Measurements from ENCODE around the gene PRDM16. TPM values are rescaled to one million over a fixed set of nuclear protein-coding genes. Genes with fewer than 3 reads are reported as not detected.
A peak's percentile ranks its signal among the peaks of the same experiment; 100 is the strongest.

The PRDM16 gene
- total RNA-seq, 1 experiment from 2014 or later: 0.17 TPM

DNA sequence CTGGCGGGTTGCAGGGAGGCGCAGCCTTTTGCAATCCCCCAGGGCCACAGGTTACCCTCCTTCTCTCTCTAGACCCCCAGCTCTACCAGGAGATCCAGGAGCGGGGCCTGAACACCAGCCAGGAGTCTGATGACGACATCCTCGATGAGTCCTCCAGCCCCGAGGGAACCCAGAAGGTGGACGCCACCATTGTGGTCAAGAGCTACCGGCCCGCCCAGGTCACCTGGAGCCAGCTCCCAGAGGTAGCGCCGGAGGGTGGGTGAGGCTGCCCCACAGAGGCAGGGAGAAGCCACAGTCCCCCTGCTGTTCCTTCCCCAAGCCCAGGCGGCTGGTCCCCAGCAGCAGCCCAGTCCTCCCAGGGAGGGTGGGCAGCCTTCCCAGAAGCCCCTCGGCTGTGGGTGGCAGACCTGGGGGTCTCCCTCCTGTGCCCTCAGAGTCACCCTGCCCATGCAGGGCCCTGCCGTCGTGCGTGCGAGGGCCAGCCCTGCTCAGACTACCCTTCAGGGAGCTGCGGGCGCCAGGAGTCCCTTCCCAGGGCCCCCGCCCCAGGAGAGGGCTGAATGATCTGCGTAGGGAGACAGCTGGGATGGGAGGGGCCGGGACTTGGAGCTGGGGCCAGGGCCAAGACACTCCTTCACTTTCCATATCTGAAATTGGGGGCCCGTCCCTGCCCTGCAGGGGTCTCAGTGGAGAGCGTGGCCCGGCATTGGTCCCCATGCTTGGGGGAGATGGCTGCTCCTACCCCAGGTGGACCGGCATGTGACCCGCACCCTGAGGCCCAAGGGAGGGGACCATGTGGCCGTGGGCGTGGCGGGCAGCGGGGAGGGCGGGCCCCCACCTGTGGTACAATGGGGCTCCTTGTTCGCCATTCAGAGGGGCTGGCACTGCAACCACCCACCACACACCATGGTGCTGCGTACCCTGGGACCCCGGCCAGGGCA lies 398.4 kb downstream of the PRDM16 start:
- H3K9me3 ChIP-seq (ENCODE audit: control insufficient read depth, low read depth, low read length): no peaks in the 10 kb centered on the region
- peaks cover 5% of the 10 kb centered on the region; the same call in 1 of the 2 replicates for H3K4me1 ChIP-seq (ENCODE audit: insufficient read depth, low read length)
- H4K8ac ChIP-seq (replicated peaks; ENCODE audit: insufficient read length, low read depth, low read length): no peak overlapping the region
- no peaks in the 10 kb centered on the region for H3K9me3 Mint-ChIP-seq
- no peak overlapping the region for H2AK5ac ChIP-seq (ENCODE audit: insufficient read length, low read length)
- no peak overlapping the region for H3K56ac ChIP-seq (ENCODE audit: insufficient read length, low read depth, low read length)
- H3K36me3 Mint-ChIP-seq (ENCODE audit: insufficient read depth in 1 of 3, low read depth in 3 of 3): peaks cover 0 to 26% (median 7%) of the 10 kb centered on the region in 3 experiments; a peak in 5 of 7 replicates
- H3K14ac ChIP-seq (ENCODE audit: insufficient read depth, low read length): no peak overlapping the region; the same call in 1 of the 2 replicates
- H4K5ac ChIP-seq (ENCODE audit: insufficient read length, low read depth, low read length): no peak overlapping the region
- H3K27me3 Mint-ChIP-seq (ENCODE audit: low read depth): no peaks in the 10 kb centered on the region
- no peaks in the 10 kb centered on the region for H3K23me2 ChIP-seq (ENCODE audit: insufficient read length, low read depth, low read length, poor library complexity, severe bottlenecking)
- H2BK120ac ChIP-seq (ENCODE audit: low read depth, low read length, poor library complexity, severe bottlenecking): no peak overlapping the region
- H2BK15ac ChIP-seq (ENCODE audit: low read depth, low read length): no peak overlapping the region
- no peak overlapping the region for H3K18ac ChIP-seq (ENCODE audit: insufficient read length, low read depth, low read length)
- no peaks in the 10 kb centered on the region for H3K79me1 ChIP-seq (ENCODE audit: insufficient read depth, low read depth, low read length, poor library complexity, severe bottlenecking)
- H2BK20ac ChIP-seq (ENCODE audit: low read depth, low read length, poor library complexity, severe bottlenecking): no peak overlapping the region
- peaks cover 2% of the 10 kb centered on the region for H4K20me1 ChIP-seq (ENCODE audit: control insufficient read depth, insufficient read depth, insufficient read length)
- no peaks in the 10 kb centered on the region for H3K27me3 ChIP-seq (ENCODE audit: insufficient read depth, low read length)
- H3K79me2 ChIP-seq (ENCODE audit: insufficient read depth, low read length): no peaks in the 10 kb centered on the region
- no peak overlapping the region for H3K27ac ChIP-seq (ENCODE audit: insufficient read length, low read depth, low read length)
- no peak overlapping the region for H4K91ac ChIP-seq (ENCODE audit: insufficient read length, low read depth, low read length)
- DNase-seq: no peak
- peaks cover 13 to 20% of the 10 kb centered on the region in 2 experiments for H3K4me1 Mint-ChIP-seq
- no peak overlapping the region for H2BK12ac ChIP-seq (ENCODE audit: insufficient read length, low read depth, low read length)
- no peak overlapping the region for H3K23ac ChIP-seq (ENCODE audit: insufficient read length, low read depth, low read length)
- H3K4me2 ChIP-seq (ENCODE audit: insufficient read depth, insufficient read length, low read length): no peak overlapping the region
- TF ChIP-seq, protein P1, sequence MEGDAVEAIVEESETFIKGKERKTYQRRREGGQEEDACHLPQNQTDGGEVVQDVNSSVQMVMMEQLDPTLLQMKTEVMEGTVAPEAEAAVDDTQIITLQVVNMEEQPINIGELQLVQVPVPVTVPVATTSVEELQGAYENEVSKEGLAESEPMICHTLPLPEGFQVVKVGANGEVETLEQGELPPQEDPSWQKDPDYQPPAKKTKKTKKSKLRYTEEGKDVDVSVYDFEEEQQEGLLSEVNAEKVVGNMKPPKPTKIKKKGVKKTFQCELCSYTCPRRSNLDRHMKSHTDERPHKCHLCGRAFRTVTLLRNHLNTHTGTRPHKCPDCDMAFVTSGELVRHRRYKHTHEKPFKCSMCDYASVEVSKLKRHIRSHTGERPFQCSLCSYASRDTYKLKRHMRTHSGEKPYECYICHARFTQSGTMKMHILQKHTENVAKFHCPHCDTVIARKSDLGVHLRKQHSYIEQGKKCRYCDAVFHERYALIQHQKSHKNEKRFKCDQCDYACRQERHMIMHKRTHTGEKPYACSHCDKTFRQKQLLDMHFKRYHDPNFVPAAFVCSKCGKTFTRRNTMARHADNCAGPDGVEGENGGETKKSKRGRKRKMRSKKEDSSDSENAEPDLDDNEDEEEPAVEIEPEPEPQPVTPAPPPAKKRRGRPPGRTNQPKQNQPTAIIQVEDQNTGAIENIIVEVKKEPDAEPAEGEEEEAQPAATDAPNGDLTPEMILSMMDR (conservative IDR thresholded peaks at IDR 0.05): no peak
- H2BK5ac ChIP-seq (ENCODE audit: insufficient read length, low read length): no peak overlapping the region
- H3K4me3 Mint-ChIP-seq: no peak overlapping the region
- no peak overlapping the region for H2AFZ ChIP-seq (ENCODE audit: low read length)
- no peak overlapping the region for H3T11ph ChIP-seq (ENCODE audit: low read length)
- H3K27ac Mint-ChIP-seq: 0 out of 7 replicates have a peak overlapping the region, but pooled peaks of 1 of the 3 experiments have one; percentile 57
- no peak overlapping the region for H3K9ac ChIP-seq (ENCODE audit: extremely low read depth, insufficient read length, low read length)
- no CpG with 5 or more reads among the region's 35 CpGs for WGBS (ENCODE audit: extremely low coverage, insufficient read length, low lambda C conversion rate)
- no peak overlapping the region for H3K4ac ChIP-seq (ENCODE audit: low read depth, low read length)

All from H9 (cell line).